H1 (cell line): ENCODE data around the gene CCDC192. TPM values are rescaled to one million over a fixed set of nuclear protein-coding genes. Genes with fewer than 3 reads are reported as not detected.

Experiments used
- CTCF ChIA-PET: fragments of 300-600 bp; sonication (Branson Sonifier 250); formaldehyde crosslinking; loops from one replicate; lab custom pipeline; 2021; ENCODE audit not compliant: partially characterized antibody; lab: Charles Lee
- POLR2A ChIA-PET: fragments of 300-600 bp; sonication (Branson Sonifier 250); formaldehyde crosslinking; loops from one replicate; lab custom pipeline; 2021; ENCODE audit warnings: inconsistent platforms; ENCODE audit not compliant: partially characterized antibody; lab: Charles Lee
- DNase-seq, 2 experiments: peaks; one replicate each; pipeline versions ENCODE4 v3.0.0 to v3.0.0-alpha.2; 2010 to 2022; ENCODE audit warnings: low spot score in 2 of 2, low read depth in 1 of 2, mixed read lengths in 1 of 2
- FAIRE-seq: peaks from 2 replicates; lab custom pipeline; 2011; peaks lifted over from hg19 to GRCh38; lab: Jason Lieb, UNC
- H2AFZ ChIP-seq: 2 replicates; pipeline ENCODE4 v1.8.1; 2012; ENCODE audit warnings: low read length, inconsistent platforms
- H2AK5ac ChIP-seq: 2 replicates; pipeline ENCODE4 v1.6.1; 2013; ENCODE audit warnings: low read depth, low read length
- H2BK120ac ChIP-seq: replicated peaks from 2 replicates; pipeline ENCODE3; 2013; ENCODE audit warnings: low read depth, low read length, inconsistent platforms
- H2BK12ac ChIP-seq: 2 replicates; pipeline ENCODE4 v1.6.1; 2013; ENCODE audit warnings: low read depth, low read length
- H2BK15ac ChIP-seq: 2 replicates; pipeline ENCODE4 v1.6.1; 2013; ENCODE audit warnings: low read length
- H2BK20ac ChIP-seq: 2 replicates; pipeline ENCODE4 v1.6.1; 2013; ENCODE audit warnings: low read length
- H2BK5ac ChIP-seq: 2 replicates; pipeline ENCODE4 v1.6.1; 2013; ENCODE audit warnings: low read depth, low read length
- H3K14ac ChIP-seq: 2 replicates; pipeline ENCODE4 v1.6.1; 2013; ENCODE audit warnings: inconsistent platforms; ENCODE audit not compliant: insufficient read length
- H3K18ac ChIP-seq: 2 replicates; pipeline ENCODE4 v1.6.1; 2013; ENCODE audit warnings: low read length; ENCODE audit errors: extremely low read depth
- H3K23ac ChIP-seq: 2 replicates; pipeline ENCODE4 v1.6.1; 2013; ENCODE audit warnings: inconsistent platforms; ENCODE audit not compliant: insufficient read length
- H3K23me2 ChIP-seq: 2 replicates; pipeline ENCODE4 v1.6.1; 2013; ENCODE audit warnings: low read depth, low read length
- H3K27ac ChIP-seq: 2 replicates; pipeline ENCODE4 v1.6.1; 2011; ENCODE audit warnings: low read depth, low read length, inconsistent platforms
- H3K27me3 ChIP-seq, 4 experiments: replicated peaks in 1 of 4; 1 replicate in 1 of 4; 2 replicates in 3 of 4; pipeline versions ENCODE4 v1.6.1 to v1.8.1; 2011 to 2013; ENCODE audit warnings: low read length in 3 of 4, mild to moderate bottlenecking in 3 of 4, inconsistent platforms in 2 of 4, mixed read lengths in 2 of 4, moderate library complexity in 1 of 4; ENCODE audit not compliant: control insufficient read depth in 3 of 4, insufficient read depth in 3 of 4; ENCODE audit errors: extremely low read depth in 1 of 4
- H3K36me3 ChIP-seq, 4 experiments: 2 replicates each; pipeline versions ENCODE4 v1.6.1 to v1.8.1; 2011 to 2013; ENCODE audit warnings: mild to moderate bottlenecking in 4 of 4, low read length in 3 of 4, moderate library complexity in 2 of 4, control low read depth in 1 of 4, inconsistent platforms in 1 of 4; ENCODE audit not compliant: insufficient read depth in 4 of 4, control insufficient read depth in 2 of 4
- H3K4ac ChIP-seq: replicated peaks from 2 replicates; pipeline ENCODE3; 2013; ENCODE audit warnings: low read length, low read depth, mixed read lengths, inconsistent platforms; ENCODE audit not compliant: insufficient read length
- H3K4me1 ChIP-seq, 4 experiments: replicated peaks in 1 of 4; 1 replicate in 1 of 4; 2 replicates in 3 of 4; pipeline versions ENCODE4 v1.6.1 to v1.8.1; 2011 to 2013; ENCODE audit warnings: low read length in 3 of 4, inconsistent platforms in 2 of 4, mixed read lengths in 1 of 4; ENCODE audit not compliant: insufficient read depth in 4 of 4, control insufficient read depth in 3 of 4
- H3K4me2 ChIP-seq, 2 experiments: 2 replicates each; pipeline versions ENCODE4 v1.6.1 to v1.8.1; 2011 to 2013; ENCODE audit warnings: low read depth in 2 of 2, low read length in 2 of 2, control low read depth in 1 of 2, inconsistent platforms in 1 of 2, mild to moderate bottlenecking in 1 of 2; ENCODE audit not compliant: insufficient read depth in 1 of 2
- H3K4me3 ChIP-seq, 4 experiments: fragments of 200-600, 300-600 bp in 1 of 4; sonication (generic), shearing (Covaris generic), sonication (Bioruptor Twin) in 1 of 4; 2 replicates each; pipeline versions ENCODE4 v1.5.1 to v1.8.1; 2011 to 2016; ENCODE audit warnings: low read length in 4 of 4, low read depth in 3 of 4, control low read depth in 2 of 4, inconsistent platforms in 2 of 4, mild to moderate bottlenecking in 2 of 4, mixed read lengths in 1 of 4, moderate library complexity in 1 of 4; ENCODE audit not compliant: insufficient read depth in 2 of 4; ENCODE audit errors: extremely low read depth in 1 of 4
- H3K56ac ChIP-seq: replicated peaks from 2 replicates; pipeline ENCODE3; 2013; ENCODE audit warnings: low read depth, mild to moderate bottlenecking, mixed read lengths, low read length, inconsistent platforms; ENCODE audit not compliant: insufficient read length
- H3K79me1 ChIP-seq: 2 replicates; pipeline ENCODE4 v1.6.1; 2013; ENCODE audit warnings: low read depth, low read length, control low read depth
- H3K79me2 ChIP-seq, 2 experiments: 2 replicates each; pipeline versions ENCODE4 v1.6.1 to v1.8.1; 2012 to 2013; ENCODE audit warnings: low read length in 2 of 2, mild to moderate bottlenecking in 2 of 2, inconsistent platforms in 1 of 2; ENCODE audit not compliant: insufficient read depth in 2 of 2, control insufficient read depth in 1 of 2
- H3K9ac ChIP-seq, 4 experiments: replicated peaks in 1 of 4; 1 replicate in 1 of 4; 2 replicates in 3 of 4; pipeline versions ENCODE4 v1.6.1 to v1.8.1; 2011 to 2013; ENCODE audit warnings: low read depth in 3 of 4, low read length in 3 of 4, control low read depth in 2 of 4, mild to moderate bottlenecking in 2 of 4, moderate library complexity in 2 of 4, inconsistent platforms in 1 of 4; ENCODE audit errors: extremely low read depth in 1 of 4
- H3K9me3 ChIP-seq, 2 experiments: 2 replicates each; pipeline versions ENCODE4 v1.6.1 to v1.8.1; 2012 to 2013; ENCODE audit warnings: mild to moderate bottlenecking in 2 of 2, moderate library complexity in 2 of 2, control low read depth in 1 of 2, inconsistent platforms in 1 of 2, low read depth in 1 of 2, low read length in 1 of 2, mixed read lengths in 1 of 2; ENCODE audit not compliant: insufficient read depth in 2 of 2
- H4K20me1 ChIP-seq, 2 experiments: replicated peaks in 1 of 2; 2 replicates each; pipeline versions ENCODE3 to v1.8.1; 2011 to 2013; ENCODE audit warnings: inconsistent platforms in 2 of 2, low read length in 2 of 2, mild to moderate bottlenecking in 1 of 2; ENCODE audit not compliant: insufficient read depth in 2 of 2, control insufficient read depth in 1 of 2
- H4K5ac ChIP-seq: 2 replicates; pipeline ENCODE4 v1.6.1; 2013; ENCODE audit warnings: low read length, low read depth, mixed read lengths, inconsistent platforms; ENCODE audit not compliant: insufficient read length
- H4K8ac ChIP-seq: 2 replicates; pipeline ENCODE4 v1.8.0; 2013; ENCODE audit warnings: mild to moderate bottlenecking, moderate library complexity, low read length, inconsistent platforms; ENCODE audit not compliant: insufficient read depth; ENCODE audit errors: extremely low read depth
- H4K91ac ChIP-seq: replicated peaks from 2 replicates; pipeline ENCODE3; 2013; ENCODE audit warnings: low read length, mixed read lengths, inconsistent platforms; ENCODE audit not compliant: insufficient read length
- ASH2L ChIP-seq: fragments of 200-600, 300-600 bp; sonication (generic); IDR thresholded peaks from one replicate; pipeline ENCODE4 v1.7.1; 2017; ENCODE audit warnings: low read length
- CREB1 ChIP-seq: IDR thresholded peaks from 2 replicates; pipeline ENCODE4 v1.6.1; 2012; ENCODE audit warnings: inconsistent platforms
- EZH2 ChIP-seq: fragments of 200-600 bp; sonication (generic); IDR thresholded peaks from 2 replicates; pipeline ENCODE4 v1.7.1; 2012; ENCODE audit warnings: low read depth, mild to moderate bottlenecking, moderate library complexity, low read length, inconsistent platforms; ENCODE audit not compliant: severe bottlenecking
- HDAC2 ChIP-seq, 2 experiments: fragments of 300-600 bp in 1 of 2; sonication (generic) in 1 of 2; IDR thresholded peaks; 2 replicates each; pipeline ENCODE4 v1.6.1; 2011 to 2012; ENCODE audit warnings: low read depth in 2 of 2, low read length in 2 of 2, mild to moderate bottlenecking in 2 of 2, moderate library complexity in 2 of 2, borderline replicate concordance in 1 of 2, inconsistent platforms in 1 of 2
- KDM5A ChIP-seq: fragments of 200-600 bp; IDR thresholded peaks from 2 replicates; pipeline ENCODE4 v1.7.1; 2012; ENCODE audit warnings: mild to moderate bottlenecking, low read length, inconsistent platforms, mixed read lengths
- MAFK ChIP-seq: IDR thresholded peaks from 2 replicates; pipeline ENCODE4 v1.6.1; 2012; ENCODE audit warnings: low read depth, mild to moderate bottlenecking, improper control_type of control experiment, low read length
- PHF8 ChIP-seq: fragments of 200-600 bp; sonication (generic); conservative IDR thresholded peaks from 2 replicates; pipeline ENCODE4 v1.7.1; 2012; ENCODE audit warnings: low read depth, mild to moderate bottlenecking, inconsistent platforms, low read length, moderate library complexity
- RAD21 ChIP-seq, 2 experiments: IDR thresholded peaks in 1 of 2; conservative IDR thresholded peaks in 1 of 2; 2 replicates each; pipeline ENCODE4 v1.6.1; 2011; ENCODE audit warnings: low read depth in 2 of 2, low read length in 2 of 2, improper control_type of control experiment in 1 of 2, inconsistent platforms in 1 of 2, mild to moderate bottlenecking in 1 of 2, moderate library complexity in 1 of 2
- SP4 ChIP-seq: IDR thresholded peaks from 2 replicates; pipeline ENCODE4 v1.6.1; 2012; ENCODE audit warnings: low read length, inconsistent platforms
- SRF ChIP-seq: IDR thresholded peaks from 2 replicates; pipeline ENCODE4 v1.6.1; 2011; ENCODE audit warnings: mild to moderate bottlenecking, low read depth, low read length, moderate library complexity
- WGBS, 2 experiments: shearing (Covaris generic) in 1 of 2; methylation state at CpG; one replicate each; pipeline versions ENCODE4 v1.1.6 to v1.1.7; 2013 to 2015; ENCODE audit warnings: low lambda C conversion rate in 2 of 2, mixed read lengths in 2 of 2, inconsistent platforms in 1 of 2, low coverage in 1 of 2, missing lambda C conversion rate in 1 of 2; ENCODE audit not compliant: insufficient replicate concordance in 2 of 2, insufficient coverage in 1 of 2, insufficient read length in 1 of 2; ENCODE audit errors: extremely low coverage in 1 of 2, missing lambda C conversion rate in 1 of 2; 5-methylcytosine and 5-hydroxymethylcytosine counted together
- polyA plus RNA-seq, 7 experiments: library from polyadenylated mRNA; depleted of rRNA in 3 of 7; stranded (reverse) in 5 of 7; unstranded in 2 of 7; fragments of >200 nt in 5 of 7; fragments of 200-250 nt in 2 of 7; gene quantifications; 1 replicate in 5 of 7; 2 replicates in 1 of 7; 4 replicates in 1 of 7; pipeline versions ENCODE4 v1.2.1 to v1.2.3, GENCODE V29; 2011 to 2013; ENCODE audit warnings: missing spikeins in 2 of 7, mixed read lengths in 2 of 7
- total RNA-seq: library from RNA; stranded (reverse); fragmentation: NEBNext Ultra II Directional; extraction: Animal tissue kit (Norgen Biotek cat#: 25700); gene quantifications from 2 replicates; pipeline ENCODE4 v1.2.1, GENCODE V29; 2021

The CCDC192 gene
- total and polyA plus RNA-seq, 2 of the 8 experiments (the other 6 are each of a cell fraction or from before 2014, with no cell fraction given): 0.61 TPM; not detected in 1

DNA sequence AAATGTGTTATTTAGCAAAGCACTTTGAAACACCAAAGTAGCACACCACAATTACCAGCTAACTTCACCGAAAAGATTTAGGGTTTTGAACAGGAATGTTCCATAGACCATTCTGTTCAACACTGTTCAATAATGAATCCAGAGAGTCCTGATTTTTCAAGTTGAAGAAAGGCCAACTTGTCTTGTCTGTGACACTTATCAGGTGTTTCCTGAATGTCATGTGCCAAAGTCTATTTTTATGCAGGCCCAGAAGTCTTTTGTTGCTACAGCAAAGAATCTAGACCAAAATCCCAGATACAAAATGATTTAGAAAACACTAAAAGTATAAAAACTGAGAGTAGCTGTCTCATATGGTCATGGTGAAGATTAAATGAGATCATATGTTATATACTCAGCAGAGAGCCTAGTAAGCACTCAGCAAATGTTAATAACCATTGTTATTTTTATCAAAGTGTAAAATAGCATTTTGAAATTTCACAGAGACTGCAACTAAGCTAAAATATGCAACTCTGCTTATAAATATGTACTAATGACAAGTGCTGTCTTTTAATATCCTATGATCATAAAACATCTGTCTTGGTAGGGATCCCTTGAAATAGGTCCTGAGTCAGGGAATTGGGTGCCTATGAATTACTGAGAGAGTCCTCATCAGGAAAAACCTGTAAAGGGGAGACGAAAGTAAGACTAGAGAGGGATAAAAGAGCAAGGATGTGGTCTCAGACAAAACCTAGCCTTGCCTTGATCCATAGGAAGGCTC, 258.0 kb downstream of the CCDC192 start:
- H3K27ac ChIP-seq: no peak overlapping the region
- no peak overlapping the region for H2AK5ac ChIP-seq
- WGBS, 2 experiments: 87% methylated on average over 2 of the region's 2 CpGs; no CpG with 5 or more reads in 1 of the 2 experiments
- no peaks in the 10 kb centered on the region for H3K23me2 ChIP-seq
- ChIA-PET POLR2A (no interaction called here), CTCF (interaction anchor here (1.7 kb wide), 1 partner anchor 53 kb away, joined by 4 read pairs; no protein-coding TSS in a partner anchor)
- H2BK12ac ChIP-seq: no peak overlapping the region
- no peaks in the 10 kb centered on the region for H3K36me3 ChIP-seq
- no peak overlapping the region for H2BK15ac ChIP-seq
- H3K4me1 ChIP-seq: peaks cover 0 to 3% (median 0%) of the 10 kb centered on the region in 4 experiments; a peak in 1 of 7 replicates
- H2BK20ac ChIP-seq: no peak overlapping the region
- no peaks in the 10 kb centered on the region for H3K27me3 ChIP-seq
- H2BK5ac ChIP-seq: no peak overlapping the region
- no peak overlapping the region for H3K4me2 ChIP-seq
- no peaks in the 10 kb centered on the region for H3K79me2 ChIP-seq
- H3K56ac ChIP-seq: no peak overlapping the region
- DNase-seq (no peak), FAIRE-seq (no peak)
- no peaks in the 10 kb centered on the region for H4K20me1 ChIP-seq
- H3K9ac ChIP-seq: no peak overlapping the region
- no peak overlapping the region for H2BK120ac ChIP-seq
- H4K8ac ChIP-seq: no peak overlapping the region
- H3K79me1 ChIP-seq: no peaks in the 10 kb centered on the region
- no peak overlapping the region for H4K91ac ChIP-seq
- H4K5ac ChIP-seq: no peak overlapping the region
- H3K4me3 ChIP-seq: no peak overlapping the region
- no peak overlapping the region for H3K18ac ChIP-seq
- no peak overlapping the region for H2AFZ ChIP-seq
- no peak overlapping the region for H3K4ac ChIP-seq
- H3K14ac ChIP-seq: no peak overlapping the region
- H3K9me3 ChIP-seq: no peaks in the 10 kb centered on the region
- no peak overlapping the region for H3K23ac ChIP-seq
- TF ChIP-seq SP4: no peak
- no peak for TF ChIP-seq CREB1
- TF ChIP-seq HDAC2 (IDR thresholded peaks at IDR 0.05; ENCODE audit: borderline replicate concordance in 1 of 2, low read depth in 2 of 2, low read length in 2 of 2): no peak
- no peak for TF ChIP-seq KDM5A
- no peak for TF ChIP-seq PHF8
- TF ChIP-seq ASH2L: no peak
- no peak for TF ChIP-seq SRF
- no peak for TF ChIP-seq RAD21 (IDR thresholded peaks at IDR 0.05 in 1 of 2, conservative IDR thresholded peaks at IDR 0.05 in 1 of 2; ENCODE audit: low read depth in 2 of 2, low read length in 2 of 2)
- TF ChIP-seq EZH2: no peak
- no peak for TF ChIP-seq MAFK
